ENCODE results near the gene PNKD. TPM values are rescaled to one million over a fixed set of nuclear protein-coding genes. Genes with fewer than 3 reads are reported as not detected.

Gene PNKD
- total RNA-seq, 1 experiment from 2014 or later, result 58.1 TPM

GRCh38 chr2:218252509-218253231, 17.6 kb upstream of the PNKD start:
- Histone ChIP-seq H3K4me2 (ENCODE audit: low read length) (no peak overlapping the region), H3K9me3 (ENCODE audit: control insufficient read depth in 1 of 2, insufficient read depth in 1 of 2, low read depth in 1 of 2, low read length in 2 of 2) (no peaks in the 10 kb centered on the region), H3K9ac (ENCODE audit: low read length) (no peak overlapping the region), H3K79me2 (ENCODE audit: insufficient read depth, low read length) (no peaks in the 10 kb centered on the region), H3K9me2 (ENCODE audit: insufficient read depth) (no peaks in the 10 kb centered on the region), H3K4me3 (replicated peaks in 1 of 2; ENCODE audit: low read depth in 1 of 2, low read length in 2 of 2) (no peak overlapping the region), H3K36me3 (ENCODE audit: control insufficient read depth in 1 of 2, insufficient read depth in 2 of 2, low read length in 2 of 2) (peaks cover 45 to 57% of the 10 kb centered on the region in 2 experiments; a peak in 3 of 4 replicates), H3K27me3 (ENCODE audit: insufficient read depth, low read length) (no peaks in the 10 kb centered on the region), H4K20me1 (ENCODE audit: insufficient read depth) (no peaks in the 10 kb centered on the region), H3K4me1 (ENCODE audit: control insufficient read depth in 1 of 2, insufficient read depth in 2 of 2, low read length in 2 of 2) (no peaks in the 10 kb centered on the region; a peak in 1 of 4 replicates), H2AFZ (ENCODE audit: low read depth, low read length, poor library complexity, severe bottlenecking) (no peak overlapping the region), H3K27ac (ENCODE audit: low read depth, low read length) (no peak overlapping the region)
- intact Hi-C loops (cut with micrococcal nuclease), result no loop called here
- no peak for DNase-seq (ENCODE audit: low read depth, low spot score)
- ChIA-PET CTCF (interaction anchor here (0.9 kb wide), 1 partner anchor 9 kb away, joined by 3 read pairs; no protein-coding TSS in a partner anchor), RAD21 (ENCODE audit: low non-redundant PET in 1 of 2, low total read pairs in 2 of 2, uncharacterized antibody in 2 of 2, unreplicated experiment in 2 of 2) (no interaction called here), POLR2A (no interaction called here)
- no TSS peak for BruUV-seq (replicated peaks)
- TF ChIP-seq JUND (IDR thresholded peaks at IDR 0.05), result no peak
- TF ChIP-seq POLR2AphosphoS5 (IDR thresholded peaks at IDR 0.05; ENCODE audit: low read depth, low read length), result no peak
- no peak for TF ChIP-seq EGR1 (IDR thresholded peaks at IDR 0.05; ENCODE audit: low read depth)
- TF ChIP-seq CBX3 (IDR thresholded peaks at IDR 0.05; ENCODE audit: low read depth), result no peak
- no peak for TF ChIP-seq SP1 (IDR thresholded peaks at IDR 0.05; ENCODE audit: low read depth)
- TF ChIP-seq ELF1 (IDR thresholded peaks at IDR 0.05; ENCODE audit: borderline replicate concordance, low read depth), result no peak
- TF ChIP-seq TCF7L2 (IDR thresholded peaks at IDR 0.05; ENCODE audit: borderline replicate concordance, extremely low read depth, insufficient read depth, insufficient read length), result no peak
- TF ChIP-seq EZH2 (IDR thresholded peaks at IDR 0.05), result no peak
- TF ChIP-seq ATF3 (IDR thresholded peaks at IDR 0.05), result no peak
- TF ChIP-seq SRF (IDR thresholded peaks at IDR 0.05; ENCODE audit: low read depth), result no peak
- no peak for TF ChIP-seq MAX (IDR thresholded peaks at IDR 0.05)
- no peak for TF ChIP-seq ZFX (IDR thresholded peaks at IDR 0.05)
- no peak for TF ChIP-seq EZH2phosphoT487 (IDR thresholded peaks at IDR 0.05; ENCODE audit: borderline replicate concordance)
- no peak for TF ChIP-seq RAD21 (IDR thresholded peaks at IDR 0.05; ENCODE audit: low read depth)
- TF ChIP-seq YY1 (IDR thresholded peaks at IDR 0.05; ENCODE audit: extremely low read depth, insufficient replicate concordance, low read depth, low read length), result no peak
- no peak for ATAC-seq
